HCT116 (cell line): ENCODE results near the gene TLCD5. TPM values are rescaled to one million over a fixed set of nuclear protein-coding genes. Genes with fewer than 3 reads are reported as not detected.

Experiments used
- ATAC-seq: fragments of 200-7000 bp; cut with Tn5 transposase; 2 replicates; pipeline ENCODE4 v1.9.1; 2020; ENCODE audit warnings: mild to moderate bottlenecking, moderate library complexity
- BruUV-seq: library from RNA; stranded (reverse); fragments of 400-500 nt; replicated peaks from 2 replicates; lab custom pipeline; 2021; lab: Mats Ljungman, UMichigan
- CTCF ChIA-PET: fragments of 300-600 bp; sonication (Branson Sonifier 250); formaldehyde crosslinking; loops from one replicate; lab custom pipeline; 2021; ENCODE audit warnings: antibody characterized with exemption; lab: Charles Lee
- POLR2A ChIA-PET: fragments of 300-600, 350-600 bp; sonication (Branson Sonifier 250); formaldehyde crosslinking; loops from one replicate; lab custom pipeline; 2021; ENCODE audit warnings: antibody characterized with exemption; lab: Charles Lee
- RAD21 ChIA-PET, 2 experiments: fragments of 300-600 bp; sonication (Branson Sonifier 250); formaldehyde crosslinking; loops; one replicate each; lab custom pipeline; 2023; ENCODE audit warnings: low total read pairs in 2 of 2; ENCODE audit not compliant: uncharacterized antibody in 2 of 2, unreplicated experiment in 2 of 2, low non-redundant PET in 1 of 2; lab: Charles Lee
- DNase-seq: peaks from one replicate; pipeline ENCODE4 v3.0.0-alpha.2; 2010; ENCODE audit warnings: low read depth, low spot score
- H2AFZ ChIP-seq: fragments of 200-600 bp; shearing (Covaris generic), sonication (generic); 2 replicates; pipeline ENCODE4 v1.6.1; 2017; ENCODE audit warnings: low read depth, mixed run types, mixed read lengths, antibody characterized with exemption, low read length; ENCODE audit not compliant: poor library complexity, severe bottlenecking
- H3K27ac ChIP-seq: 2 replicates; pipeline ENCODE4 v1.5.1; 2012; ENCODE audit warnings: low read depth, low read length
- H3K27me3 ChIP-seq: fragments of 200-600 bp; sonication (generic); 2 replicates; pipeline ENCODE4 v1.6.1; 2016; ENCODE audit warnings: mixed run types, low read length, mixed read lengths; ENCODE audit not compliant: insufficient read depth
- H3K36me3 ChIP-seq, 2 experiments: fragments of 200-500 bp in 1 of 2; fragments of 200-600 bp in 1 of 2; sonication (Bioruptor generic) in 1 of 2; sonication (generic) in 1 of 2; 2 replicates each; pipeline versions ENCODE4 v1.5.1 to v1.6.1; 2014 to 2016; ENCODE audit warnings: low read length in 2 of 2, inconsistent platforms in 1 of 2, mixed read lengths in 1 of 2, mixed run types in 1 of 2; ENCODE audit not compliant: insufficient read depth in 2 of 2, control insufficient read depth in 1 of 2
- H3K4me1 ChIP-seq, 2 experiments: fragments of 200-600 bp in 1 of 2; sonication (generic) in 1 of 2; 2 replicates each; pipeline versions ENCODE4 v1.5.1 to v1.6.1; 2012 to 2017; ENCODE audit warnings: low read length in 2 of 2, inconsistent platforms in 1 of 2, mild to moderate bottlenecking in 1 of 2, mixed read lengths in 1 of 2, mixed run types in 1 of 2, moderate library complexity in 1 of 2; ENCODE audit not compliant: insufficient read depth in 2 of 2, control insufficient read depth in 1 of 2
- H3K4me2 ChIP-seq: fragments of 200-600 bp; sonication (generic); 2 replicates; pipeline ENCODE4 v1.6.1; 2017; ENCODE audit warnings: mixed run types, low read length, mixed read lengths
- H3K4me3 ChIP-seq, 2 experiments: fragments of 200-600 bp in 1 of 2; sonication (generic) in 1 of 2; replicated peaks in 1 of 2; 2 replicates each; pipeline ENCODE4 v1.5.1; 2011 to 2016; ENCODE audit warnings: low read length in 2 of 2, control low read depth in 1 of 2, low read depth in 1 of 2, mild to moderate bottlenecking in 1 of 2, mixed read lengths in 1 of 2, mixed run types in 1 of 2
- H3K79me2 ChIP-seq: fragments of 200-600 bp; sonication (generic); 2 replicates; pipeline ENCODE4 v1.6.1; 2017; ENCODE audit warnings: mild to moderate bottlenecking, mixed run types, low read length, moderate library complexity, mixed read lengths; ENCODE audit not compliant: insufficient read depth
- H3K9ac ChIP-seq: fragments of 200-600 bp; sonication (generic); 2 replicates; pipeline ENCODE4 v1.6.1; 2016; ENCODE audit warnings: low read length, mixed read lengths
- H3K9me2 ChIP-seq: fragments of 200-600 bp; sonication (generic), shearing (Covaris generic); 2 replicates; pipeline ENCODE4 v1.6.1; 2017; ENCODE audit warnings: mixed run types, mild to moderate bottlenecking, moderate library complexity; ENCODE audit not compliant: insufficient read depth
- H3K9me3 ChIP-seq, 2 experiments: fragments of 200-500 bp in 1 of 2; fragments of 200-600 bp in 1 of 2; sonication (Bioruptor generic) in 1 of 2; sonication (generic) in 1 of 2; 2 replicates each; pipeline ENCODE4 v1.6.1; 2014 to 2017; ENCODE audit warnings: low read length in 2 of 2, mixed read lengths in 2 of 2, inconsistent platforms in 1 of 2, low read depth in 1 of 2, mild to moderate bottlenecking in 1 of 2, mixed run types in 1 of 2, moderate library complexity in 1 of 2; ENCODE audit not compliant: control insufficient read depth in 1 of 2, insufficient read depth in 1 of 2
- H4K20me1 ChIP-seq: fragments of 200-600 bp; sonication (generic), shearing (Covaris generic); 2 replicates; pipeline ENCODE4 v1.6.1; 2017; ENCODE audit warnings: mixed run types, mild to moderate bottlenecking, moderate library complexity; ENCODE audit not compliant: insufficient read depth
- ATF3 ChIP-seq: IDR thresholded peaks from 2 replicates; pipeline ENCODE4 v1.6.1; 2012
- CEBPB ChIP-seq: IDR thresholded peaks from 2 replicates; pipeline ENCODE4 v1.6.1; 2012; ENCODE audit warnings: low read depth
- CTCF ChIP-seq, 3 experiments: fragments of 200-600 bp in 1 of 3; sonication (generic) in 1 of 3; IDR thresholded peaks in 2 of 3; conservative IDR thresholded peaks in 1 of 3; 2 replicates each; pipeline ENCODE4 v1.5.1; 2012 to 2017; ENCODE audit warnings: low read depth in 2 of 3, low read length in 2 of 3, antibody characterized with exemption in 1 of 3, borderline replicate concordance in 1 of 3, control low read depth in 1 of 3, mild to moderate bottlenecking in 1 of 3, mixed read lengths in 1 of 3, mixed run types in 1 of 3, moderate library complexity in 1 of 3; ENCODE audit not compliant: insufficient read depth in 1 of 3
- ELF1 ChIP-seq: IDR thresholded peaks from 2 replicates; pipeline ENCODE4 v1.6.1; 2012; ENCODE audit warnings: low read depth, borderline replicate concordance
- JUND ChIP-seq: IDR thresholded peaks from 2 replicates; pipeline ENCODE4 v1.6.1; 2012
- MAX ChIP-seq: IDR thresholded peaks from 2 replicates; pipeline ENCODE4 v1.6.1; 2012
- RAD21 ChIP-seq: IDR thresholded peaks from 2 replicates; pipeline ENCODE4 v1.6.1; 2012; ENCODE audit warnings: low read depth, mild to moderate bottlenecking
- REST ChIP-seq: IDR thresholded peaks from 2 replicates; pipeline ENCODE4 v1.6.1; 2012; ENCODE audit warnings: low read depth
- SIN3A ChIP-seq: IDR thresholded peaks from 2 replicates; pipeline ENCODE4 v1.6.1; 2012; ENCODE audit warnings: low read depth
- TCF7L2 ChIP-seq: IDR thresholded peaks from 2 replicates; pipeline ENCODE4 v1.7.0; 2011; ENCODE audit warnings: borderline replicate concordance, inconsistent platforms; ENCODE audit not compliant: insufficient read depth, insufficient read length; ENCODE audit errors: extremely low read depth
- YY1 ChIP-seq: IDR thresholded peaks from 2 replicates; pipeline ENCODE4 v1.6.1; 2011; ENCODE audit warnings: low read length, low read depth, moderate library complexity, mild to moderate bottlenecking; ENCODE audit not compliant: insufficient replicate concordance; ENCODE audit errors: extremely low read depth
- ZBTB33 ChIP-seq: IDR thresholded peaks from 2 replicates; pipeline ENCODE4 v1.6.1; 2011; ENCODE audit warnings: mild to moderate bottlenecking, low read length, moderate library complexity; ENCODE audit not compliant: insufficient replicate concordance; ENCODE audit errors: extremely low read depth
- intact Hi-C: fragments of 100-400 bp; cut with micrococcal nuclease; formaldehyde crosslinking; loops from 2 replicates; pipeline ENCODE4 v1.10.0; 2022
- total RNA-seq: library from RNA; stranded (reverse); gene quantifications from one replicate; pipeline ENCODE4 v1.2.1, GENCODE V29; 2021; ENCODE audit not compliant: unreplicated experiment

TLCD5 gene
- total RNA-seq, 1 experiment from 2014 or later: 9.1 TPM

GRCh38 chr11:120354779-120355178 lies 29.7 kb downstream of the TLCD5 start:
- H3K9me3 ChIP-seq: no peaks in the 10 kb centered on the region
- no peak overlapping the region for H3K4me3 ChIP-seq
- 0 out of 2 replicates have a peak, but pooled peaks cover 4% of the 10 kb centered on the region for H4K20me1 ChIP-seq
- CTCF ChIA-PET: no interaction called here
- H3K4me2 ChIP-seq: no peak overlapping the region
- H3K27me3 ChIP-seq: no peaks in the 10 kb centered on the region
- intact Hi-C loops: no loop called here
- DNase-seq (no peak), ATAC-seq (no peak)
- H3K27ac ChIP-seq: no peak overlapping the region
- H3K4me1 ChIP-seq: peaks cover 29 to 43% of the 10 kb centered on the region in 2 experiments
- no peaks in the 10 kb centered on the region; a peak in 1 of 4 replicates for H3K36me3 ChIP-seq
- TF ChIP-seq YY1: no peak
- no peak for TF ChIP-seq ZBTB33
- TF ChIP-seq CEBPB: no peak
- TF ChIP-seq JUND: no peak
- TF ChIP-seq TCF7L2: no peak
- TF ChIP-seq ATF3: no peak
- no peak for TF ChIP-seq ELF1
- TF ChIP-seq RAD21: no peak
- TF ChIP-seq CTCF (IDR thresholded peaks at IDR 0.05 in 2 of 3, conservative IDR thresholded peaks at IDR 0.05 in 1 of 3; ENCODE audit: borderline replicate concordance in 1 of 3, insufficient read depth in 1 of 3, low read depth in 2 of 3, low read length in 2 of 3): no peak
- no peak for TF ChIP-seq MAX
- no peak for TF ChIP-seq REST
- no peak for TF ChIP-seq SIN3A
- H3K9ac ChIP-seq: no peak overlapping the region
- peaks cover 90% of the 10 kb centered on the region for H3K79me2 ChIP-seq
- RAD21 ChIA-PET: no interaction called here
- no peak overlapping the region for H2AFZ ChIP-seq
- POLR2A ChIA-PET: no interaction called here
- BruUV-seq: no TSS peak
- no peaks in the 10 kb centered on the region for H3K9me2 ChIP-seq
